ENCODE results near the gene OR52E8. TPM values are rescaled to one million over a fixed set of nuclear protein-coding genes. Genes with fewer than 3 reads are reported as not detected.

Gene OR52E8
- total and polyA plus RNA-seq, 4 donors, result 0.18 TPM; not detected in 3

DNA sequence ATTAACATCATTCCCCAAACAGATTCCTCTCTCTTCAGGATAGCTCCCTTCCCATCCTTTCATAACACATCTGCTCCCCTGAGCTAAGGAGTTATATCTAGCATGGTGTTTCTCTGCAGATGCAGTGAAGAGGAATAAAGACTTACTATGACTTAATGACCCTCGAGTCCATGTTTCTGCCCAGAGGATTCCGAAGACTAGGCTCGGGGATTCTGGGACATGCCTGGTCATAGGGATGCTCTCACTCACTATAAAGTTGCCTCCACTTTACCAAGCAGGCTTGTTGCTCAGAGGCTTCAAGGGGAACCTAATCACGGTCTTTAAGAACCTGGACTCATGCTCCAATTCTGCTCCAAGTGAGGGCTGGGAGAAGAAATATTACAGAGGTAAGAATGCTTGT is 22.8 kb upstream of the OR52E8 start, which contains the start of gene OR52E4:
Gene OR52E4, plus strand, starts transcription at position 301 of the 400 bp plus-strand sequence. CDS start 3,664 bp downstream, outside the sequence.
- Histone ChIP-seq H3K4me1 (ENCODE audit: control insufficient read depth in 5 of 5, insufficient read depth in 5 of 5, low read length in 5 of 5) (no peaks in the 10 kb centered on the region), H3K9me3 (ENCODE audit: control insufficient read depth in 4 of 4, insufficient read depth in 3 of 4, low read length in 3 of 4) (no peaks in the 10 kb centered on the region), H3K27me3 (ENCODE audit: control insufficient read depth in 3 of 3, insufficient read depth in 3 of 3, low read length in 2 of 3) (no peaks in the 10 kb centered on the region), H3K4me3 (no peak within 1 kb of the TSS), H3K36me3 (ENCODE audit: control insufficient read depth in 4 of 4, insufficient read depth in 4 of 4, low read length in 4 of 4) (no peaks in the 10 kb centered on the region), H3K9ac (ENCODE audit: insufficient read depth in 1 of 2, low read length in 2 of 2) (no peak within 1 kb of the TSS), H3K27ac (ENCODE audit: low read depth in 1 of 2, low read length in 1 of 2) (no peak within 1 kb of the TSS)
- WGBS, 2 donors, result 78 to 81% methylated on average over 4 of the region's 4 CpGs
- no peak for ATAC-seq (ENCODE audit: insufficient read depth, low FRiP score)
- no peak for DNase-seq
- no peak for TF ChIP-seq CTCF (IDR thresholded peaks at IDR 0.05; ENCODE audit: control extremely low read depth, extremely low read depth)

DNA sequence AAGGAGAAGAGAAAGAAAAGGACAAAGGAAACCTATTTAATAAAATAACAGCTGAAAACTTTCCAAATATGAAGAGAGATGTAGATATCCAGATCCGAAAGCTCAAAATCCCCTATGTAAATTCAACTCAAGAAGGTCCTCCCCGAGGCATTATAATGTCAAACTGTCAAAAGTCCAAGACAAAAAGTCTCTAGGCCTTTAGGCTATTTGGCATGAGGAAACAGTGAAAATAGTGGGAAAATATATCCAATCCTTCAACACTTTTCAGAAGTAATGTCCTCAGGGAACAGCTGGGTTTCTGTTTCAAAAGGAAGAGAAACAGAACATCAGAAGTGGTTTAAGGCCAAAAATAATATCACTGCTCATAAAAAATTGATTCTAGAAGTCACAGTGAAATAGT is 21.1 kb upstream of the OR52E8 start:
- Histone ChIP-seq H3K9me3 (ENCODE audit: control insufficient read depth in 4 of 4, insufficient read depth in 3 of 4, low read length in 3 of 4) (no peaks in the 10 kb centered on the region), H3K27me3 (ENCODE audit: control insufficient read depth in 3 of 3, insufficient read depth in 3 of 3, low read length in 2 of 3) (no peaks in the 10 kb centered on the region), H3K4me3 (no peak overlapping the region), H3K9ac (ENCODE audit: insufficient read depth in 1 of 2, low read length in 2 of 2) (no peak overlapping the region), H3K27ac (ENCODE audit: low read depth in 1 of 2, low read length in 1 of 2) (no peak overlapping the region), H3K36me3 (ENCODE audit: control insufficient read depth in 4 of 4, insufficient read depth in 4 of 4, low read length in 4 of 4) (no peaks in the 10 kb centered on the region), H3K4me1 (ENCODE audit: control insufficient read depth in 5 of 5, insufficient read depth in 5 of 5, low read length in 5 of 5) (no peaks in the 10 kb centered on the region)
- DNase-seq (peak in 1 of 3 donors; percentile 11), ATAC-seq (ENCODE audit: insufficient read depth, low FRiP score) (no peak)
- 75 to 80% methylated on average over 2 of the region's 2 CpGs for WGBS, 2 donors
- no peak for TF ChIP-seq CTCF (IDR thresholded peaks at IDR 0.05; ENCODE audit: control extremely low read depth, extremely low read depth)

DNA sequence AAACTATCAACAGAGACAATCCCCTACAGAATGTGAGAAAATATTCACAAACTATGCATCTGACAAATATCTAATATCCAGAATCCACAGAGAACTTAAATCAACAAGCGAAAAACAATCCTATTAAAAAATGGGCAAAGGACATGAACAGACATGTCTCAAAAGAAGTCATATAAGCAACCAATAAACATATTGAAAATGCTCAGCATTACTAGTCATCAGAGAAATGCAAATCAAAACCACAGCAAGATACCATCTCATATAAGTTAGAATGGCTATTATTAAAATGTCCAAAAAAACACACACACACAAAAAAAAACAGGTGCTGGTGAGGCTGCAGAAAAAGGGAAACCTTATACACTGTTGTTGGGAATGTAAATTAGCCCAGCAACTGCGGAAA is 8.3 kb upstream of the OR52E8 start:
- Histone ChIP-seq H3K36me3 (ENCODE audit: control insufficient read depth in 4 of 4, insufficient read depth in 4 of 4, low read length in 4 of 4) (no peaks in the 10 kb centered on the region), H3K27me3 (ENCODE audit: control insufficient read depth in 3 of 3, insufficient read depth in 3 of 3, low read length in 2 of 3) (no peaks in the 10 kb centered on the region), H3K27ac (ENCODE audit: low read depth in 1 of 2, low read length in 1 of 2) (no peak overlapping the region), H3K9ac (ENCODE audit: insufficient read depth in 1 of 2, low read length in 2 of 2) (no peak overlapping the region), H3K4me3 (no peak overlapping the region), H3K9me3 (ENCODE audit: control insufficient read depth in 4 of 4, insufficient read depth in 3 of 4, low read length in 3 of 4) (peaks cover 0 to 5% (median 0%) of the 10 kb centered on the region in 4 donors), H3K4me1 (ENCODE audit: control insufficient read depth in 5 of 5, insufficient read depth in 5 of 5, low read length in 5 of 5) (no peaks in the 10 kb centered on the region)
- 88 to 93% methylated on average over 2 of the region's 2 CpGs for WGBS, 2 donors
- ATAC-seq (ENCODE audit: insufficient read depth, low FRiP score) (no peak), DNase-seq (no peak)
- no peak for TF ChIP-seq CTCF (IDR thresholded peaks at IDR 0.05; ENCODE audit: control extremely low read depth, extremely low read depth)

DNA sequence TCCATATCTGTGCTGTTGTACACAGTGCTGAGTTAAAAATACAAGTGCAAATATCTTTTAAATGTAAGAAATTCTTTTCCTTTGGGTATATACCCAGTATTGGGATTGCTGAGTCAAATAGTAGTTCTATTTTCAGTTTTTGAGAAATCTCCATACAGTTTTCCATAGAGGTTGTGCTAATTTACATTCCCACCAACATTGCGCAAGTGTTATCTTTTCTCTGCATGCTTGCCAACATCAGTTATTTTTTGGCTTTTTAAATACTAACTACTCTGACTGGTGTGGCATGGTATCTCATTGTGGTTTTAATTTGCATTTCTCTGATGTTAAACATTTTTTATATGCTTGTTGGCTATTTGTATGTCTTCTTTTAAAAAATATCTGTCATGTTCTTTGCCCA is 6.5 kb downstream of the OR52E8 start:
- Histone ChIP-seq H3K27ac (ENCODE audit: low read depth in 1 of 2, low read length in 1 of 2) (no peak overlapping the region), H3K4me1 (ENCODE audit: control insufficient read depth in 5 of 5, insufficient read depth in 5 of 5, low read length in 5 of 5) (no peaks in the 10 kb centered on the region), H3K36me3 (ENCODE audit: control insufficient read depth in 4 of 4, insufficient read depth in 4 of 4, low read length in 4 of 4) (no peaks in the 10 kb centered on the region), H3K9ac (ENCODE audit: insufficient read depth in 1 of 2, low read length in 2 of 2) (no peak overlapping the region), H3K4me3 (no peak overlapping the region), H3K9me3 (ENCODE audit: control insufficient read depth in 4 of 4, insufficient read depth in 3 of 4, low read length in 3 of 4) (no peaks in the 10 kb centered on the region), H3K27me3 (ENCODE audit: control insufficient read depth in 3 of 3, insufficient read depth in 3 of 3, low read length in 2 of 3) (no peaks in the 10 kb centered on the region)
- ATAC-seq (ENCODE audit: insufficient read depth, low FRiP score) (no peak), DNase-seq (no peak)
- 90 to 98% methylated on average over 1 of the region's 1 CpG for WGBS, 2 donors
- TF ChIP-seq CTCF (IDR thresholded peaks at IDR 0.05; ENCODE audit: control extremely low read depth, extremely low read depth), result no peak

All from lung (tissue), 12 donors.